Measurements from ENCODE around the gene S100A4.

- TF ChIP-seq POLR2A (IDR thresholded peaks at IDR 0.05) = no peak
- no peak for TF ChIP-seq CTCF (IDR thresholded peaks at IDR 0.05)
Observed at GRCh38 chr1:153557877-153558276, 12.3 kb upstream of the S100A4 start.
